Measurements from ENCODE around the gene TRMT13.

- TF ChIP-seq, protein P1, sequence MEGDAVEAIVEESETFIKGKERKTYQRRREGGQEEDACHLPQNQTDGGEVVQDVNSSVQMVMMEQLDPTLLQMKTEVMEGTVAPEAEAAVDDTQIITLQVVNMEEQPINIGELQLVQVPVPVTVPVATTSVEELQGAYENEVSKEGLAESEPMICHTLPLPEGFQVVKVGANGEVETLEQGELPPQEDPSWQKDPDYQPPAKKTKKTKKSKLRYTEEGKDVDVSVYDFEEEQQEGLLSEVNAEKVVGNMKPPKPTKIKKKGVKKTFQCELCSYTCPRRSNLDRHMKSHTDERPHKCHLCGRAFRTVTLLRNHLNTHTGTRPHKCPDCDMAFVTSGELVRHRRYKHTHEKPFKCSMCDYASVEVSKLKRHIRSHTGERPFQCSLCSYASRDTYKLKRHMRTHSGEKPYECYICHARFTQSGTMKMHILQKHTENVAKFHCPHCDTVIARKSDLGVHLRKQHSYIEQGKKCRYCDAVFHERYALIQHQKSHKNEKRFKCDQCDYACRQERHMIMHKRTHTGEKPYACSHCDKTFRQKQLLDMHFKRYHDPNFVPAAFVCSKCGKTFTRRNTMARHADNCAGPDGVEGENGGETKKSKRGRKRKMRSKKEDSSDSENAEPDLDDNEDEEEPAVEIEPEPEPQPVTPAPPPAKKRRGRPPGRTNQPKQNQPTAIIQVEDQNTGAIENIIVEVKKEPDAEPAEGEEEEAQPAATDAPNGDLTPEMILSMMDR (IDR thresholded peaks at IDR 0.05) = no peak
- TF ChIP-seq POLR2A (IDR thresholded peaks at IDR 0.05) = no peak
These were observed 1.9 kb downstream of the TRMT13 start for GRCh38 chr1:100134872-100135271.

Data from body of pancreas (tissue), 4 donors.